ENCODE data around the gene TMEM108.

Gene TMEM108

DNA sequence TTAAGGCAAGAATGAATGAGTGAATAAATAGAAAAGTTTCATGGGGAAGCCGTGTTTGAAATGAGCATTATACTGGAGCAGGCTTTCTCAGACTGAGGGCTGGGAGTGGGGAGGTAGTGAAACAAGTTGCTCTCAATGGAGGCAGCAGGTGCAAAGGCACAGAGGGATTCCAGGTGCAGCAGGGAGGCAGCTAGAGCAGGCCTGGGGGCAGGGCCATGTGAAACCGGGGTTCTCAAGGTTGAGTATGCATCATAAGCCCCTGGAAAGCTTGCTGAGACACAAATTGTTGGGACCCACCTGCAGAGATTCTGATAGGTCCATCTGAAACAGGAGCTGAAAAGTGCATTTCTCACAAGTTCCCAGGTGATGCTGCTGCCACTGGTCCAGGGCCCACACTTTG lies 406.9 kb downstream of the TMEM108 start:
- TF ChIP-seq GATA2 (IDR thresholded peaks at IDR 0.05; ENCODE audit: low read depth, low read length) (no peak), GATA3 (IDR thresholded peaks at IDR 0.05; ENCODE audit: low read depth, low read length) (no peak)

All from SH-SY5Y (cell line).